ENCODE measurements around the gene SMIM10.

DNA sequence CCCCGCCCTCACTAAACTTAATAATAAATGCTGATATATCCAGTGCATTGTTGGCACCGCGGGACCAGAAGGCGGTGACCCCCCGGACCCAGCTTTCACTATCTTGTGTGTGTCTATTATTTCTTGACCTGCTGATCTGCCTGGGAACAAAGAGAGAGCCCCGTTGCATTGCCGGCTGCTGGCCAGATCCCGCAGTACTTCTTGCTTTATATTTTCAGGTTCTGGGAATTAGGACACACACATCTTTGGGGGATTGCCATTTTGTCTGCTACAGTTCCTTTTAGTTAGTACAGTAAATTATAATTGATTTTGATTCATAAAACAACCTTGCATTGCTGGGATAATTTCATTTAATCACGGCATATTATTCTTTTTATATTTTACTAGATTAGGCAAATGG, 33.7 kb downstream of the SMIM10 start:
- no peak for TF ChIP-seq EZH2 (conservative IDR thresholded peaks at IDR 0.05; ENCODE audit: low read depth, low read length)
- TF ChIP-seq ZNF841 (CRISPR knock-in tag; IDR thresholded peaks at IDR 0.05; ENCODE audit: borderline replicate concordance): no peak
- no peak for TF ChIP-seq TGIF2 (CRISPR knock-in tag; IDR thresholded peaks at IDR 0.05)
